Mesenchymal stem cell (in vitro differentiated cells and primary cell): ENCODE data around the gene SAMSN1.

Experiments
- DNase-seq: peaks from one replicate; pipeline ENCODE4 v3.0.0-alpha.2; 2013
- H2AFZ ChIP-seq: one replicate; pipeline ENCODE4 v1.6.1; 2013; ENCODE audit warnings: low read depth, mild to moderate bottlenecking, control low read depth, inconsistent platforms, low read length, moderate library complexity
- H2AK5ac ChIP-seq: 2 replicates; pipeline ENCODE4 v1.6.1; 2013; ENCODE audit warnings: low read length, moderate library complexity, mild to moderate bottlenecking, inconsistent platforms; ENCODE audit not compliant: severe bottlenecking
- H2BK120ac ChIP-seq: one replicate; pipeline ENCODE4 v1.6.1; 2013; ENCODE audit warnings: low read depth, mild to moderate bottlenecking, inconsistent platforms, low read length, moderate library complexity
- H2BK12ac ChIP-seq, 2 experiments: one replicate each; pipeline ENCODE4 v1.6.1; 2013; ENCODE audit warnings: inconsistent platforms in 2 of 2, low read length in 2 of 2, mild to moderate bottlenecking in 2 of 2, moderate library complexity in 2 of 2, control low read depth in 1 of 2
- H2BK15ac ChIP-seq: one replicate; pipeline ENCODE4 v1.6.1; 2013; ENCODE audit warnings: mild to moderate bottlenecking, low read depth, inconsistent platforms; ENCODE audit not compliant: poor library complexity, severe bottlenecking
- H2BK5ac ChIP-seq: 2 replicates; pipeline ENCODE4 v1.6.1; 2013; ENCODE audit warnings: low read depth, mild to moderate bottlenecking, low read length, control low read depth, inconsistent platforms; ENCODE audit not compliant: poor library complexity, severe bottlenecking
- H3K14ac ChIP-seq, 2 experiments: one replicate each; pipeline ENCODE4 v1.6.1; 2013; ENCODE audit warnings: inconsistent platforms in 2 of 2, low read length in 2 of 2, control low read depth in 1 of 2, mild to moderate bottlenecking in 1 of 2, moderate library complexity in 1 of 2
- H3K18ac ChIP-seq, 2 experiments: one replicate each; pipeline ENCODE4 v1.6.1; 2013; ENCODE audit warnings: inconsistent platforms in 2 of 2, low read length in 2 of 2, control low read depth in 1 of 2, low read depth in 1 of 2, mild to moderate bottlenecking in 1 of 2
- H3K23ac ChIP-seq, 2 experiments: one replicate each; pipeline ENCODE4 v1.6.1; 2013; ENCODE audit warnings: inconsistent platforms in 2 of 2, low read length in 2 of 2, mild to moderate bottlenecking in 2 of 2, moderate library complexity in 2 of 2, control low read depth in 1 of 2
- H3K27ac ChIP-seq: 2 replicates; pipeline ENCODE4 v1.5.1; 2013; ENCODE audit warnings: mild to moderate bottlenecking, moderate library complexity, low read length, control low read depth, inconsistent platforms; ENCODE audit not compliant: poor library complexity, severe bottlenecking
- H3K27me3 ChIP-seq, 2 experiments: 2 replicates each; pipeline versions ENCODE4 v1.6.1 to v1.7.0; 2013; ENCODE audit warnings: low read length in 2 of 2, mild to moderate bottlenecking in 2 of 2, moderate library complexity in 2 of 2, control low read depth in 1 of 2, inconsistent platforms in 1 of 2; ENCODE audit not compliant: control insufficient read depth in 1 of 2, insufficient read depth in 1 of 2
- H3K36me3 ChIP-seq, 2 experiments: 2 replicates each; pipeline versions ENCODE4 v1.6.1 to v1.7.0; 2013; ENCODE audit warnings: low read length in 2 of 2, control low read depth in 1 of 2, inconsistent platforms in 1 of 2, low read depth in 1 of 2, mild to moderate bottlenecking in 1 of 2; ENCODE audit not compliant: insufficient read depth in 2 of 2, control insufficient read depth in 1 of 2
- H3K4ac ChIP-seq, 2 experiments: one replicate each; pipeline ENCODE4 v1.6.1; 2013; ENCODE audit warnings: inconsistent platforms in 2 of 2, low read length in 2 of 2, mild to moderate bottlenecking in 2 of 2, moderate library complexity in 2 of 2, control low read depth in 1 of 2, low read depth in 1 of 2
- H3K4me1 ChIP-seq: 2 replicates; pipeline ENCODE4 v1.6.1; 2013; ENCODE audit warnings: low read depth, low read length, control low read depth; ENCODE audit not compliant: control insufficient read depth, insufficient read depth
- H3K4me2 ChIP-seq: 2 replicates; pipeline ENCODE4 v1.6.1; 2013; ENCODE audit warnings: low read length, mild to moderate bottlenecking, inconsistent platforms; ENCODE audit not compliant: poor library complexity, severe bottlenecking
- H3K4me3 ChIP-seq, 2 experiments: 2 replicates each; pipeline versions ENCODE4 v1.5.1 to v1.7.0; 2013; ENCODE audit warnings: low read length in 2 of 2, mild to moderate bottlenecking in 2 of 2, control low read depth in 1 of 2, low read depth in 1 of 2; ENCODE audit not compliant: insufficient read depth in 1 of 2
- H3K79me1 ChIP-seq: replicated peaks from 2 replicates; pipeline ENCODE4 v1.6.1; 2013; ENCODE audit warnings: mild to moderate bottlenecking, control low read depth, low read length, inconsistent platforms; ENCODE audit not compliant: poor library complexity, severe bottlenecking
- H3K9ac ChIP-seq: 2 replicates; pipeline ENCODE4 v1.7.0; 2013; ENCODE audit warnings: mild to moderate bottlenecking, low read length, moderate library complexity
- H3K9me3 ChIP-seq: 2 replicates; pipeline ENCODE4 v1.7.0; 2013; ENCODE audit warnings: mild to moderate bottlenecking, low read length; ENCODE audit not compliant: control insufficient read depth
- H4K8ac ChIP-seq: one replicate; pipeline ENCODE4 v1.6.1; 2013; ENCODE audit warnings: inconsistent platforms, mild to moderate bottlenecking, low read length, moderate library complexity
- H4K91ac ChIP-seq: one replicate; pipeline ENCODE4 v1.6.1; 2013; ENCODE audit warnings: mild to moderate bottlenecking, low read length, inconsistent platforms
- WGBS: methylation state at CpG from one replicate; pipeline ENCODE4 v1.1.7; 2013; ENCODE audit warnings: mixed read lengths; 5-methylcytosine and 5-hydroxymethylcytosine counted together

Gene SAMSN1

DNA sequence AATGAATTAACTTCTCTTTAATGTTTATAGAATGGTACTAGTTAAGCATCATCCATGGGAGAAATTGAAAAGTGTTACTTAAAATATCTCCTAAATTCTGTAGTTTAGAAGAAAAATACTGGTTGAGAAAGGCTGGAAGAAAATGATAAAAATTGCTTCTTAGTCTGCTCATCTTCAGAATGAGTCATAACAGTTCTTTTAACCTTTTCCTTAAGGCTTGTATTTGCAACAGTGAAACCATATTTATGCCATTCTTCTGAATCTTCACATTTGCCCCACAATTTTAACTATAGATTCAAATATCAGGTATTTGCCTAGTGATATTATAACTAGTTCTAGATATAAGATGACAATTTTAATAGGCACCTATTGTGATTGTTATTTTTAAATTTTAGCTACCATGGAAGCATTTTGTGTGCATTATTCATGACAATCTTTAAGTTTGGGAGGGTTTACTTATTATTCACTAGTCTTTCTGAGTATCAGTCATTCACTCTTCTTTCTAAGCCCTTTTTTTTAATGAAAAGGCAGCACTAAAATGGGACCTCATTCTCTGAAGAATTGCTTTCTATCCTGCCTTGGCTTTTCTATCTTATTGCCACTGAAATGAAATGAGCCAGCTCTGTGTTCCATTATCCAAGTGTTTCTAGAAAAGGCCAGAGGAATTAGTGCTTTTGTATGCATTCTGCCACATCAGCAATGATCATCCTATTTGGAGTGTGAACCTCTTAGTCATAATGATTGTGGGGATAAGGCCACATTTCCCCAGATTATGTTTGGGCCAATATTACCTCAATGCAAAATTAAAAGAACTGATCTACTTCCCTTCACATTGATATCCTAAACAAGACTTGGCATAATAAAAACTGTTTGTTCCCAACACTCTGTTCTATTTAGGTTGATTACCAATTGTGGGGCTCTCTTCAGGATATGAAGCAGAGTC lies 58.4 kb downstream of the SAMSN1 start:
- Histone ChIP-seq H3K79me1 (no peaks in the 10 kb centered on the region), H3K9me3 (no peaks in the 10 kb centered on the region), H2BK12ac (no peak overlapping the region), H3K9ac (no peak overlapping the region), H3K18ac (no peak overlapping the region), H4K8ac (no peak overlapping the region), H2BK5ac (no peak overlapping the region), H3K4ac (no peak overlapping the region), H2BK120ac (no peak overlapping the region), H3K23ac (no peak overlapping the region), H4K91ac (no peak overlapping the region), H2BK15ac (no peak overlapping the region), H3K4me1 (no peaks in the 10 kb centered on the region), H3K27ac (no peak overlapping the region), H3K27me3 (no peaks in the 10 kb centered on the region), H3K14ac (no peak overlapping the region), H3K36me3 (no peaks in the 10 kb centered on the region), H2AK5ac (no peak overlapping the region), H3K4me2 (no peak overlapping the region), H3K4me3 (no peak overlapping the region), H2AFZ (no peak overlapping the region)
- no peak for DNase-seq

GRCh38 chr21:14486869-14487268 lies 59.2 kb downstream of the SAMSN1 start:
- Histone ChIP-seq H2BK5ac (no peak overlapping the region), H4K8ac (no peak overlapping the region)
- DNase-seq: no peak

GRCh38 chr21:14484188-14485009 lies 61.7 kb downstream of the SAMSN1 start:
- Histone ChIP-seq H3K23ac (no peak overlapping the region), H3K4ac (no peak overlapping the region), H3K36me3 (no peaks in the 10 kb centered on the region), H4K91ac (no peak overlapping the region), H3K9ac (no peak overlapping the region), H3K27me3 (no peaks in the 10 kb centered on the region), H2BK15ac (no peak overlapping the region), H3K18ac (no peak overlapping the region), H2AK5ac (no peak overlapping the region), H3K4me1 (no peaks in the 10 kb centered on the region), H2BK5ac (no peak overlapping the region), H3K27ac (no peak overlapping the region), H2BK12ac (no peak overlapping the region), H4K8ac (no peak overlapping the region), H3K14ac (no peak overlapping the region), H2BK120ac (no peak overlapping the region), H2AFZ (no peak overlapping the region), H3K4me2 (no peak overlapping the region), H3K4me3 (no peak overlapping the region), H3K79me1 (no peaks in the 10 kb centered on the region), H3K9me3 (no peaks in the 10 kb centered on the region)
- WGBS: 89% methylated on average over 1 of the region's 2 CpGs
- no peak for DNase-seq

More at GRCh38 chr21:14486869-14487268, 59.2 kb downstream of the SAMSN1 start:
- no peak overlapping the region for H2AK5ac ChIP-seq
- no peak overlapping the region for H2BK120ac ChIP-seq
- H3K79me1 ChIP-seq: no peaks in the 10 kb centered on the region
- H3K23ac ChIP-seq: no peak overlapping the region
- no peak overlapping the region for H3K4ac ChIP-seq
- WGBS: 79% methylated on average over 3 of the region's 3 CpGs
- H3K27me3 ChIP-seq: no peaks in the 10 kb centered on the region
- H3K14ac ChIP-seq: no peak overlapping the region
- no peak overlapping the region for H3K18ac ChIP-seq
- H3K4me3 ChIP-seq: no peak overlapping the region
- H2AFZ ChIP-seq: no peak overlapping the region
- no peaks in the 10 kb centered on the region for H3K36me3 ChIP-seq
- H3K4me1 ChIP-seq: no peaks in the 10 kb centered on the region
- H2BK12ac ChIP-seq: no peak overlapping the region
- H4K91ac ChIP-seq: no peak overlapping the region
- no peak overlapping the region for H3K9ac ChIP-seq
- no peak overlapping the region for H3K27ac ChIP-seq
- H3K4me2 ChIP-seq: no peak overlapping the region
- H2BK15ac ChIP-seq: no peak overlapping the region
- H3K9me3 ChIP-seq: no peaks in the 10 kb centered on the region

DNA sequence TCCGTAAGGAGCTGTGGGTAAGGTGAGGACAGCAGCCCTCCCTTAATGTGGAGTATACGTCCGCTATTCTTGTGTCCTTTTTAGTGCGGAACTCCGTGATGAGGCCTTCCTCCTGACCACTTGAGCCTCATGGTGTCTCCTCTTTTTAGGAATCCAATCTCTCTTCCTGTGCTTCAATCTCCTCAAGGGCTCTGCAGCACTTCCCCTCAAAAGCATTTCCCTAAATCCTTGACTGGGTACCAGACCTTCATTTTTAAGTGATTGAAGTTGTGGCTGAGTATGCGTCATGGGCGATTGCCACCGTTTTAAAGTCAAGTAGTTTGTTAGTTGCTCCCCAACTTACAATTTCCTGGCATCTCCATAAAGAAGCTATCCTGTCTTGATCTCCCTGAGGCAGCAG lies 62.8 kb downstream of the SAMSN1 start:
- H2BK15ac ChIP-seq: no peak overlapping the region
- WGBS: 92% methylated on average over 8 of the region's 8 CpGs

More for the DNA sequence above, 62.8 kb downstream of the SAMSN1 start:
- Histone ChIP-seq H4K8ac (no peak overlapping the region), H2AK5ac (no peak overlapping the region), H4K91ac (no peak overlapping the region), H2AFZ (peak overlapping the region; percentile 39), H3K27me3 (no peaks in the 10 kb centered on the region), H3K4me1 (no peaks in the 10 kb centered on the region), H3K23ac (no peak overlapping the region), H3K4ac (no peak overlapping the region), H2BK5ac (no peak overlapping the region), H3K27ac (no peak overlapping the region), H3K36me3 (no peaks in the 10 kb centered on the region), H3K4me3 (no peak overlapping the region), H3K9me3 (no peaks in the 10 kb centered on the region), H3K79me1 (no peaks in the 10 kb centered on the region), H2BK120ac (no peak overlapping the region), H3K4me2 (no peak overlapping the region), H3K9ac (no peak overlapping the region), H3K14ac (no peak overlapping the region), H2BK12ac (no peak overlapping the region), H3K18ac (no peak overlapping the region)
- DNase-seq: no peak
